Measurements from ENCODE around the gene RIPOR2.

GRCh38 chr6:24768361-24768760 is 167.4 kb downstream of the RIPOR2 start:
- TF ChIP-seq RAD21 (IDR thresholded peaks at IDR 0.05) (no peak), JUND (IDR thresholded peaks at IDR 0.05) (no peak), CTCF (IDR thresholded peaks at IDR 0.05; ENCODE audit: low read depth, low read length, missing input control) (no peak), TAF1 (conservative IDR thresholded peaks at IDR 0.05) (no peak)

Measured in liver (tissue), 3 donors.